Kidney (tissue), 14 donors: ENCODE data around the gene SEBOX. TPM values are rescaled to one million over a fixed set of nuclear protein-coding genes. Genes with fewer than 3 reads are reported as not detected.

Experiments used
- DNase-seq, 5 donors: peaks; one replicate each; pipeline ENCODE4 v3.0.0-alpha.2; 2013 to 2020
- FAIRE-seq: peaks from 2 replicates; lab custom pipeline; 2012; peaks lifted over from hg19 to GRCh38; lab: Jason Lieb, UNC
- H3K27ac ChIP-seq, 2 donors: one replicate each; pipeline ENCODE4 v1.7.0; 2013; ENCODE audit warnings: low read depth in 2 of 2, low read length in 2 of 2, inconsistent platforms in 1 of 2
- H3K27me3 ChIP-seq: one replicate; pipeline ENCODE4 v1.7.1; 2013; ENCODE audit warnings: low read length, inconsistent platforms; ENCODE audit not compliant: control insufficient read depth, insufficient read depth
- H3K36me3 ChIP-seq, 3 donors: one replicate each; pipeline versions ENCODE4 v1.7.0 to v1.7.1; 2013; ENCODE audit warnings: low read length in 3 of 3, control low read depth in 1 of 3, inconsistent platforms in 1 of 3; ENCODE audit not compliant: insufficient read depth in 3 of 3, control insufficient read depth in 2 of 3
- H3K4me1 ChIP-seq, 3 donors: one replicate each; pipeline versions ENCODE4 v1.7.0 to v1.7.1; 2013; ENCODE audit warnings: low read length in 3 of 3, inconsistent platforms in 1 of 3, low read depth in 1 of 3; ENCODE audit not compliant: control insufficient read depth in 2 of 3, insufficient read depth in 2 of 3
- H3K4me3 ChIP-seq, 3 donors: one replicate each; pipeline versions ENCODE4 v1.7.0 to v1.8.1; 2013; ENCODE audit warnings: low read length in 3 of 3, control low read depth in 1 of 3, inconsistent platforms in 1 of 3
- H3K9ac ChIP-seq, 3 donors: one replicate each; pipeline versions ENCODE4 v1.7.0 to v1.7.1; 2013; ENCODE audit warnings: low read length in 3 of 3, control low read depth in 1 of 3, inconsistent platforms in 1 of 3
- H3K9me3 ChIP-seq, 3 donors: one replicate each; pipeline versions ENCODE4 v1.7.0 to v1.7.1; 2013; ENCODE audit warnings: low read length in 3 of 3, control low read depth in 1 of 3, inconsistent platforms in 1 of 3; ENCODE audit not compliant: control insufficient read depth in 2 of 3, insufficient read depth in 1 of 3
- CTCF ChIP-seq: IDR thresholded peaks from 3 replicates; pipeline ENCODE4 v1.5.1; 2012; ENCODE audit warnings: mild to moderate bottlenecking, moderate library complexity, borderline replicate concordance; ENCODE audit not compliant: insufficient read depth; ENCODE audit errors: extremely low read depth
- intact Hi-C: fragments of 100-400 bp; cut with DNase I; formaldehyde crosslinking; loops from one replicate; pipeline ENCODE4 v1.11.1; 2022
- polyA plus RNA-seq: library from polyadenylated mRNA; stranded (reverse); fragments of 350-450 nt; fragmentation: Illumina TruSeq; extraction: RNeasy Lipid Tissue Mini Kit (QIAGEN cat#74804); gene quantifications from one replicate; pipeline ENCODE4 v1.2.3, GENCODE V29; 2014; ENCODE audit warnings: low read depth, low replicate concordance; ENCODE audit not compliant: insufficient read depth
- total RNA-seq: library from RNA; stranded (reverse); fragmentation: NEBNext Ultra II Directional; extraction: Animal tissue kit (Norgen Biotek cat#: 25700); gene quantifications from one replicate; pipeline ENCODE4 v1.2.1, GENCODE V29; 2021
- donor health status: control.
- donor health status: control.
- donor health status: control.
- donor health status: control.
- donor health status: control.
- donor health status: DM: yes; HTN: yes; CAD: no.
- donor health status: Normal renal cell carcinoma (clear cell type).

Gene SEBOX
- total and polyA plus RNA-seq, 2 donors from 2014 or later, result not detected

GRCh38 chr17:28372945-28373274, 7.9 kb upstream of the SEBOX start:
- Histone ChIP-seq H3K4me3 (no peak overlapping the region), H3K4me1 (peaks cover 0 to 17% (median 3%) of the 10 kb centered on the region in 3 donors), H3K36me3 (no peaks in the 10 kb centered on the region), H3K27me3 (no peaks in the 10 kb centered on the region), H3K9me3 (no peaks in the 10 kb centered on the region), H3K9ac (no peak overlapping the region), H3K27ac (no peak overlapping the region)
- TF ChIP-seq CTCF, result no peak
- DNase-seq (no peak), FAIRE-seq (no peak)
- intact Hi-C loops, result no loop called here

GRCh38 chr17:28372203-28372944, 7.4 kb upstream of the SEBOX start:
- Histone ChIP-seq H3K9ac (peak overlapping the region in 1 of 3 donors; percentile 34), H3K4me3 (peak overlapping the region; percentile 23 to 59 (median 42)), H3K36me3 (no peaks in the 10 kb centered on the region), H3K27ac (no peak overlapping the region), H3K4me1 (peaks cover 0 to 17% (median 3%) of the 10 kb centered on the region in 3 donors), H3K27me3 (no peaks in the 10 kb centered on the region), H3K9me3 (no peaks in the 10 kb centered on the region)
- intact Hi-C loops, result no loop called here
- FAIRE-seq (no peak), DNase-seq (peak in 2 of 5 donors; percentile 46 to 86)
- TF ChIP-seq CTCF, result no peak

- FAIRE-seq (no peak), DNase-seq (peak; percentile 95 to 97 (median 96))
- no peak for TF ChIP-seq CTCF
- H3K9me3 ChIP-seq, result no peaks in the 10 kb centered on the region
- peak within 1 kb of the TSS in 1 of 2 donors; percentile 28 for H3K27ac ChIP-seq
- H3K27me3 ChIP-seq, result no peaks in the 10 kb centered on the region
- H3K4me1 ChIP-seq, result peaks cover 0 to 17% (median 3%) of the 10 kb centered on the region in 3 donors
- intact Hi-C loops, result no loop called here
- H3K9ac ChIP-seq, result peak within 1 kb of the TSS in 2 of 3 donors; percentile 34 to 42
- H3K4me3 ChIP-seq, result peak within 1 kb of the TSS; percentile 56 to 67 (median 59)
- H3K36me3 ChIP-seq, result no peaks in the 10 kb centered on the region
These were observed 6.5 kb upstream of the SEBOX start, which contains the start of gene SARM1 for GRCh38 chr17:28371245-28372202. TSS of gene SARM1 (plus strand) at chr17:28371694. CDS start at chr17:28372033, 339 bp downstream.
